Right ventricle myocardium superior (tissue), 1 donor: ENCODE results near the gene HIVEP1. TPM values are rescaled to one million over a fixed set of nuclear protein-coding genes. Genes with fewer than 3 reads are reported as not detected.

Experiments used
- ATAC-seq: fragments of 200-7000 bp; cut with Tn5 transposase; one replicate; pipeline ENCODE4 v1.9.1; 2020; ENCODE audit warnings: mild to moderate bottlenecking; ENCODE audit not compliant: poor library complexity
- DNase-seq: peaks from one replicate; pipeline ENCODE4 v3.0.0-alpha.2; 2020
- intact Hi-C: fragments of 100-400 bp; cut with DNase I; formaldehyde crosslinking; loops from one replicate; pipeline ENCODE4 v1.11.2; 2022
- total RNA-seq: library from RNA; stranded (reverse); fragmentation: NEBNext Ultra II Directional; extraction: Animal tissue kit (Norgen Biotek cat#: 25700); gene quantifications from one replicate; pipeline ENCODE4 v1.2.1, GENCODE V29; 2021
- donor health status: DM: no; HTN: yes; CAD: no; lungs with severe emphysema.

HIVEP1 gene
- total RNA-seq, 1 donor from 2014 or later: 12.0 TPM

GRCh38 chr6:12066297-12066696 is 54.2 kb downstream of the HIVEP1 start:
- intact Hi-C loops: no loop called here
- no peak for ATAC-seq
- no peak for DNase-seq

- ATAC-seq: no peak
- no peak for DNase-seq
- intact Hi-C loops: no loop called here
Observed at GRCh38 chr6:12068899-12069557, 56.9 kb downstream of the HIVEP1 start.

DNA sequence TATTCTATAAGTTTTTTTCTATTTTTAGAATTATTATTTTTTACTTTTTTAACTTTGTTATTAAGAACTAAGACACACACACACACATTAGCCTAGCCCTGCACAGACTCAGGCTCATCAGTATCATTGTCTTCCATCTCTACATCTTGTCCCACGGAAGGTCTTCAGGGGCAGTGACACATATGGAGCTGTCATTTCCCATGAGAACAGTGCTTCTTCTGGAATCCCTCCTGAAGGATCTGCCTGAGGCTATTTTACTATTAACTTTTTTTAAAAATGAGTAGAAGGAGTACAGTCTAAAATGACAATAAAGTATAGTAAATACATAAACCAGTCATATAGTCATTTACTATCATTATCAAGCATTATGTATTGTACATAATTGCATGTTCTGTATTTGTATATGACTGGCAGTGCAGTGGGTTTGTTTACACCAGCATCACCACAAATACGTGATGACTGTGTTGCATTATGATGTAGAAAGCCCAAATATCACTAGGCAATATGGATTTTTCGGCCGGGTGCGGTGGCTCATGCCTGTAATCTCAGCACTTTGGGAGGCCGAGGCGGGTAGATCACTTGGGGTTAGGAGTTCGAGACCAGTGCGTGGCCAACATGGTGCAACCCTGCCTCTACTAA is 57.9 kb downstream of the HIVEP1 start:
- no peak for ATAC-seq
- no peak for DNase-seq
- intact Hi-C loops: no loop called here

GRCh38 chr6:12071064-12071615 is 59.0 kb downstream of the HIVEP1 start:
- intact Hi-C loops: no loop called here
- DNase-seq: no peak
- ATAC-seq: no peak

GRCh38 chr6:12075067-12075563 is 63.0 kb downstream of the HIVEP1 start:
- intact Hi-C loops: no loop called here
- DNase-seq: no peak
- no peak for ATAC-seq

DNA sequence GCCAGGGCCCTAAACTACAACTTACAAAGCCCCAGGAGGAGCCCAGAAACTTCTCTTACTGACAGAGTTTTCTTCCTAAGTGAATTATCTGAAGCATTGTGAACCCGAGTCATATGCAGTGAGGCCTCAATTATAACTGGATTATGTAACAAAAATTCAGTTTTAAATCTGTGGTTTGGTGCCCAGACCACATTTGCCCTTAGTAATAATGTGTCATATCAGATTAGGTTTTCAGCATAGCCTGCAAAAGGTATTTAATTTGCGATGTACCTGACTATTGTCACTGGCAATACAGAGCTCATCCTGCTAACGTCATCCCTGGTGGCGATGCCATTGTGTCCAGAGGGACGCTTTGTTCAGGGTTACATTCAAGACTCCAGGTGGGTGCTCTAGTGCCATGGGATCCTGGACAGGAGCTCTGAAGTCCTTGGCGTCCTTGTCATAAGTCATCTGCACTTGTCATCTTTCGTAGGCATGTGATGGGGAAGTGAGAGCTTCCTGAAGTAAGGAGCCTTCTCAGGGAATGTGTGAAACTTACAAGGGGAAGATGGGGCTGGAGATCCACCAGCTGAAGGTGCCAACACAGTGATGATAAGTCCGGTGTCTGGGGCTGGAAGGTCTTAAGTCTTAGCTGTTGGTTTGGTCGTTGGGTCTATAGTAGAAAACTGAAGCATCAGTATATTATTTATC is 65.1 kb downstream of the HIVEP1 start:
- DNase-seq: no peak
- no peak for ATAC-seq
- intact Hi-C loops: no loop called here

GRCh38 chr6:12078014-12078413 is 65.9 kb downstream of the HIVEP1 start:
- ATAC-seq (no peak), DNase-seq (no peak)
- intact Hi-C loops: no loop called here

DNA sequence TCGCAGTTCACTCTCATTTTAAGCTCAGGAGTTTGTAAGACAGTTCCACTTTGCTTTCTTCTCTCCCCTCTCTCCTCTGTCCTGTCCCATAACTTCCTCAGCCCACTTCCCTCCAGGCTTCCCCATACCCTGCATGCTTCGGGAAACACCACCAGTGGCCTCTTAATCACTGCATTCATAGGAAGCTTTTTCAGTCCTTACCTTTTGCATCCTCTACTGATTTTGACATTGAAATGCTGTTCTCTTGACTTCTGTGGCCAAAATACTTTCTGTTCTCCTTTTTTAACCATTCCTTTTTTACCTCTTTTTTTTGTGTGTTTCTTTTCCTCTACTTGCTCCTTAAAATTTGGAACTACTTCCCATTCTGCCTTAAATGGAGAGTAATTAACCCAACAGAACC is 69.7 kb downstream of the HIVEP1 start:
- DNase-seq (no peak), ATAC-seq (no peak)
- intact Hi-C loops: no loop called here

GRCh38 chr6:12082368-12082767 is 70.3 kb downstream of the HIVEP1 start:
- DNase-seq: no peak
- no peak for ATAC-seq
- intact Hi-C loops: no loop called here

- intact Hi-C loops: no loop called here
Observed at GRCh38 chr6:12083302-12083701, 71.2 kb downstream of the HIVEP1 start.

DNA sequence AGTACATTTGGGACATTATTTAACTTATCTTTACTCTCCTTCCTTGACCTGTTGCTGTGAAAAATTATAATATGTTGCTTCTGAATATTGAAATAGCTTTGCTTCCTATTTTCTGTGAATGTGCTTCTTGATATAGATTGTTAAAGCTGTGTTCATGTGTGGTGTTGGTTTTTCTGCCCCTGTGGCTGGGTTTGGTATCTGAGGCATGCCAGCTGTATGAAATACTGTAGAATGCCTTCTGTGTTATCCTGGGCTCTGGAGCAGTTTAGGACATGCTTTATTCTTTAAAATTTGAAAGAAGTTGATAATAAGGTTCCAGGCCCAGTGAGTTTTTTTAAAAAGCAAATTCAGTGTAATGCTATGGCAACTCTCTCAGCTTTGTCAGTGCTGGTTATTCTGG is 71.7 kb downstream of the HIVEP1 start:
- ATAC-seq: no peak
- intact Hi-C loops: no loop called here

More at GRCh38 chr6:12083302-12083701, 71.2 kb downstream of the HIVEP1 start:
- peak; percentile 41 for ATAC-seq
- DNase-seq: no peak

GRCh38 chr6:12084681-12085080 is 72.6 kb downstream of the HIVEP1 start:
- ATAC-seq: no peak
- no peak for DNase-seq
- intact Hi-C loops: no loop called here

More for the DNA sequence above, 71.7 kb downstream of the HIVEP1 start:
- no peak for DNase-seq

- intact Hi-C loops: no loop called here
- ATAC-seq (no peak), DNase-seq (no peak)
Observed at GRCh38 chr6:12088531-12088930, 76.4 kb downstream of the HIVEP1 start.

DNA sequence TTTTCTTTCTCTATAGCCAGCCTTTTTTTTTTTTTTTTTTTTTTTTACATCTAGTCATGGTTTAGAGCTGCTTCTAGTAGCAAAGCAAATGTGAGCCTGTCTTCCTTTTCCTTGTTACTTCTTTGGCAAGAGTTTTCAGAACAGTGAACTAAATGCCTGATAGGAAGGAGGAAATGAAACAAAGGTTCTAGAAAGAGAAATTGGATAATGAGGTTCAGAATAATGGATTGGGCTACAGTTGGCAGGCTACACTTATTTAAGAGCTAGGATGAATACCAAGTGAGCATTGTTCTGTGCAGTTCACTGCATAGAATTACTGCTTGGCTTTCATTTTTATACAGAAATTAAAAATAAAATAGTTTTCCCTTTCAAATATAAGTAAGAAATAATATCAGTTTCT is 78.6 kb downstream of the HIVEP1 start:
- no peak for ATAC-seq
- no peak for DNase-seq
- intact Hi-C loops: no loop called here

DNA sequence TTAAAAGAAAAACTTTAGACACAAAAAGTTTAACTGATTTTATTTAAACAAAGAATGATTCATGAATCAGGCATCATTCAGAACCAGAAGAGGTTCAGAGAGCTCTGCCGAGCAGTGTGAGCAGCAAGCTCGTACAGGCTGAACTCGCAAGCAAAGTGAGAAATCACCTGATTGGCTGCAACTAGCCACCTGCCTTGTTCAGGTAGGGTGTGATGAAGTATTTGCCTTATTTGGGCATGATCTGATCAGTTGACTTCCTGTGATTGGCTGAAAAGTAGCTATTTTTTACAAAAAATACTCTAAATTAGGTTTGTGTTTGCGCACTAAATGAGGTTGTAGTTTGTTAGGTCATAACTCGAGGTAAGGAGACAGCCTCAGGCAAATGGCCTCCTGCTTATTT is 80.7 kb downstream of the HIVEP1 start:
- no peak for ATAC-seq
- no peak for DNase-seq
- intact Hi-C loops: no loop called here

- no peak for ATAC-seq
- intact Hi-C loops: no loop called here
Observed at GRCh38 chr6:12094689-12095088, 82.6 kb downstream of the HIVEP1 start.

DNA sequence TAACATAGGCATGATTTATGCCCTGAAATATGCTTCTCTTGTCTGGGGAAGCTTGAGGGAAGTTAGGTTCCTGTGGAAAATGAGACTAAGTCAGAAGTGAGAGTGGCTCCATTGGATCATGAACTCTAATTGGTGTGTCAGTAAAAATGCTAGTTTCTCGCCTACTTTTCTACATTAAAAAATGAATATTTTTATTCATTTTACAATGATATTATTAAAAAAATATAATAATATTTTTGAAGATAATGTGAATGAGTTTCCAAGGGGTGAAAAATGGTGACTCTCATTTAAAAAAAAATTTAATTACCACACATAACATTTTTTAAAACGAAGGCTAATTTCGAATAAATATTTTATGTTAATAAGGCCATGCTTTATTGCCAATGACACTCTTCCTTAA is 84.2 kb downstream of the HIVEP1 start:
- DNase-seq (no peak), ATAC-seq (no peak)
- intact Hi-C loops: no loop called here

More at GRCh38 chr6:12094689-12095088, 82.6 kb downstream of the HIVEP1 start:
- DNase-seq: no peak

GRCh38 chr6:12097791-12098190 is 85.7 kb downstream of the HIVEP1 start:
- intact Hi-C loops: no loop called here
- ATAC-seq (no peak), DNase-seq (no peak)

GRCh38 chr6:12099623-12100338 is 87.7 kb downstream of the HIVEP1 start:
- no peak for DNase-seq
- intact Hi-C loops: no loop called here
- ATAC-seq: no peak
